ENCODE data around the gene NRN1L. TPM values are rescaled to one million over a fixed set of nuclear protein-coding genes. Genes with fewer than 3 reads are reported as not detected.
"Not testable (repeated sequence)": the region's sequence is repeated elsewhere in the genome, so short reads cannot be mapped to it uniquely, and the experiment has no call there.

The NRN1L gene
- total RNA-seq, 1 donor from 2014 or later, result 0.56 TPM

GRCh38 chr16:67860589-67861398 lies 23.9 kb upstream of the NRN1L start:
- H3K27me3 Mint-ChIP-seq (ENCODE audit: unreplicated experiment), result peaks cover 7% of the 10 kb centered on the region
- no peaks in the 10 kb centered on the region for H3K9me3 Mint-ChIP-seq (ENCODE audit: unreplicated experiment)
- H3K4me1 Mint-ChIP-seq (ENCODE audit: unreplicated experiment), result peaks cover 8% of the 10 kb centered on the region
- DNase-seq (ENCODE audit: low spot score), result no peak
- H3K4me3 Mint-ChIP-seq (ENCODE audit: unreplicated experiment), result no peak overlapping the region
- TF ChIP-seq CTCF (IDR thresholded peaks at IDR 0.05; ENCODE audit: unreplicated experiment), result no peak
- peaks cover 8% of the 10 kb centered on the region for H3K36me3 Mint-ChIP-seq (ENCODE audit: low read depth, unreplicated experiment)
- peak overlapping the region; percentile 24 for H3K27ac Mint-ChIP-seq (ENCODE audit: unreplicated experiment)

- DNase-seq (ENCODE audit: low spot score), result no peak
- H3K4me3 Mint-ChIP-seq (ENCODE audit: unreplicated experiment), result no peak overlapping the region
- peaks cover 8% of the 10 kb centered on the region for H3K36me3 Mint-ChIP-seq (ENCODE audit: low read depth, unreplicated experiment)
These were observed 22.8 kb upstream of the NRN1L start for GRCh38 chr16:67861877-67862276.

GRCh38 chr16:67862623-67863583 lies 21.8 kb upstream of the NRN1L start:
- peaks cover 6% of the 10 kb centered on the region for H3K27me3 Mint-ChIP-seq (ENCODE audit: unreplicated experiment)
- peak overlapping the region; percentile 72 for H3K27ac Mint-ChIP-seq (ENCODE audit: unreplicated experiment)
- no peak for DNase-seq (ENCODE audit: low spot score)
- no peak overlapping the region for H3K4me3 Mint-ChIP-seq (ENCODE audit: unreplicated experiment)
- no peak for TF ChIP-seq CTCF (IDR thresholded peaks at IDR 0.05; ENCODE audit: unreplicated experiment)
- peaks cover 8% of the 10 kb centered on the region for H3K36me3 Mint-ChIP-seq (ENCODE audit: low read depth, unreplicated experiment)
- no peaks in the 10 kb centered on the region for H3K9me3 Mint-ChIP-seq (ENCODE audit: unreplicated experiment)
- H3K4me1 Mint-ChIP-seq (ENCODE audit: unreplicated experiment), result peaks cover 3% of the 10 kb centered on the region

More at GRCh38 chr16:67861877-67862276, 22.8 kb upstream of the NRN1L start:
- no peak for TF ChIP-seq CTCF (IDR thresholded peaks at IDR 0.05; ENCODE audit: unreplicated experiment)
- Mint-ChIP-seq H3K27me3 (ENCODE audit: unreplicated experiment) (peaks cover 7% of the 10 kb centered on the region), H3K4me1 (ENCODE audit: unreplicated experiment) (peaks cover 7% of the 10 kb centered on the region), H3K27ac (ENCODE audit: unreplicated experiment) (peak overlapping the region; percentile 58), H3K9me3 (ENCODE audit: unreplicated experiment) (no peaks in the 10 kb centered on the region)

GRCh38 chr16:67864044-67864443 lies 20.6 kb upstream of the NRN1L start:
- not testable (repeated sequence) for H3K27me3 Mint-ChIP-seq (ENCODE audit: unreplicated experiment); H3K36me3 Mint-ChIP-seq (ENCODE audit: low read depth, unreplicated experiment); H3K27ac Mint-ChIP-seq (ENCODE audit: unreplicated experiment); H3K9me3 Mint-ChIP-seq (ENCODE audit: unreplicated experiment); H3K4me1 Mint-ChIP-seq (ENCODE audit: unreplicated experiment); H3K4me3 Mint-ChIP-seq (ENCODE audit: unreplicated experiment); DNase-seq (ENCODE audit: low spot score)

- DNase-seq (ENCODE audit: low spot score), result no peak
- H3K9me3 Mint-ChIP-seq (ENCODE audit: unreplicated experiment), result no peaks in the 10 kb centered on the region
- peaks cover 4% of the 10 kb centered on the region for H3K27me3 Mint-ChIP-seq (ENCODE audit: unreplicated experiment)
- H3K36me3 Mint-ChIP-seq (ENCODE audit: low read depth, unreplicated experiment), result peaks cover 8% of the 10 kb centered on the region
- H3K4me1 Mint-ChIP-seq (ENCODE audit: unreplicated experiment), result peaks cover 2% of the 10 kb centered on the region
- no peak overlapping the region for H3K4me3 Mint-ChIP-seq (ENCODE audit: unreplicated experiment)
- H3K27ac Mint-ChIP-seq (ENCODE audit: unreplicated experiment), result no peak overlapping the region
- TF ChIP-seq CTCF (IDR thresholded peaks at IDR 0.05; ENCODE audit: unreplicated experiment), result no peak
These were observed 20.1 kb upstream of the NRN1L start for GRCh38 chr16:67864594-67864993.

Data from endothelial cell (in vitro differentiated cells).